ENCODE results near the gene TNFRSF8.

The TNFRSF8 gene

GRCh38 chr1:12159816-12160215, 96.7 kb downstream of the TNFRSF8 start:
- DNase-seq (ENCODE audit: low read depth) = no peak

- no peak for DNase-seq (ENCODE audit: low read depth)
These were observed 98.2 kb downstream of the TNFRSF8 start for GRCh38 chr1:12161324-12161661.

GRCh38 chr1:12161662-12162458, 98.8 kb downstream of the TNFRSF8 start:
- DNase-seq (ENCODE audit: low read depth) = peak; percentile 63

- no peak for DNase-seq (ENCODE audit: low read depth)
These were observed 99.5 kb downstream of the TNFRSF8 start for GRCh38 chr1:12162459-12163137.

GRCh38 chr1:12163210-12163609, 100.1 kb downstream of the TNFRSF8 start:
- no peak for DNase-seq (ENCODE audit: low read depth)

- no peak for DNase-seq (ENCODE audit: low read depth)
These were observed 101.1 kb downstream of the TNFRSF8 start for GRCh38 chr1:12164210-12164609.

GRCh38 chr1:12165342-12165741, 102.2 kb downstream of the TNFRSF8 start:
- no peak for DNase-seq (ENCODE audit: low read depth)

GRCh38 chr1:12166834-12167492, 103.9 kb downstream of the TNFRSF8 start, which contains the start of gene TNFRSF1B:
TNFRSF1B (plus strand) TSS chr1:12166991; CDS start chr1:12167092, 101 bp downstream.
- DNase-seq (ENCODE audit: low read depth) = peak; percentile 50

GRCh38 chr1:12167493-12168429, 104.7 kb downstream of the TNFRSF8 start:
- no peak for DNase-seq (ENCODE audit: low read depth)

GRCh38 chr1:12168451-12169160, 105.5 kb downstream of the TNFRSF8 start:
- DNase-seq (ENCODE audit: low read depth) = no peak

- DNase-seq (ENCODE audit: low read depth) = no peak
These were observed 106.5 kb downstream of the TNFRSF8 start for GRCh38 chr1:12169442-12170135.

- no peak for DNase-seq (ENCODE audit: low read depth)
These were observed 107.2 kb downstream of the TNFRSF8 start for GRCh38 chr1:12170263-12170671.

- no peak for DNase-seq (ENCODE audit: low read depth)
These were observed 108.3 kb downstream of the TNFRSF8 start for GRCh38 chr1:12171206-12172041.

GRCh38 chr1:12172042-12172851, 109.1 kb downstream of the TNFRSF8 start:
- DNase-seq (ENCODE audit: low read depth) = no peak

- DNase-seq (ENCODE audit: low read depth) = no peak
These were observed 110.0 kb downstream of the TNFRSF8 start for GRCh38 chr1:12173041-12173509.

- DNase-seq (ENCODE audit: low read depth) = peak; percentile 91
These were observed 110.6 kb downstream of the TNFRSF8 start for GRCh38 chr1:12173631-12174121.

GRCh38 chr1:12174924-12175810, 112.1 kb downstream of the TNFRSF8 start:
- no peak for DNase-seq (ENCODE audit: low read depth)
